GM12801 (cell line): ENCODE measurements around the gene OR2A25.

ENCODE experiments used
- TF ChIP-seq, protein P1 (sequence below): IDR thresholded peaks from one replicate; pipeline ENCODE4 v1.5.1; 2011; ENCODE audit warnings: control low read depth; ENCODE audit not compliant: insufficient read length; ENCODE audit errors: extremely low read depth

The OR2A25 gene

DNA sequence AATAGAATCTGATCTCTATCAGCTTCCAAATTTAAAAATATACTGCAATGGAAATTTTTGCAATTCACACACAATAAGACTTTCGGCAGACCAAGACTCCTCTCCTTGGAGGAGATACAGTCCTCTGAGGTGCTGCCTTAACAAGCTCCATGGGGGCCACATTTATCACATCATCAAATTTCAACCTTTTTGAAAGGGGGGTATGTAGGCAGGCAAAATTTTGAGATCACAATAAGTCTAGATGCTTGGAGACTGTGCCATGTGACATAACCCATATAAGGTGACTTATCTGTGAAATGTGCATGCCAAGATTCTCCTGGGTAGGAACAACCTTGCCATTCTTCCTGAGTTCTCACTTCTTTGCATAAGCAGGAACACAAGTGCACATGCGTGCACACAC is 16.4 kb downstream of the OR2A25 start, which contains the start of gene OR2A12:
Gene OR2A12 (plus strand): TSS at position 301 of the 400 bp plus-strand sequence. CDS start 8,830 bp downstream, outside the sequence.
- TF ChIP-seq, protein P1, sequence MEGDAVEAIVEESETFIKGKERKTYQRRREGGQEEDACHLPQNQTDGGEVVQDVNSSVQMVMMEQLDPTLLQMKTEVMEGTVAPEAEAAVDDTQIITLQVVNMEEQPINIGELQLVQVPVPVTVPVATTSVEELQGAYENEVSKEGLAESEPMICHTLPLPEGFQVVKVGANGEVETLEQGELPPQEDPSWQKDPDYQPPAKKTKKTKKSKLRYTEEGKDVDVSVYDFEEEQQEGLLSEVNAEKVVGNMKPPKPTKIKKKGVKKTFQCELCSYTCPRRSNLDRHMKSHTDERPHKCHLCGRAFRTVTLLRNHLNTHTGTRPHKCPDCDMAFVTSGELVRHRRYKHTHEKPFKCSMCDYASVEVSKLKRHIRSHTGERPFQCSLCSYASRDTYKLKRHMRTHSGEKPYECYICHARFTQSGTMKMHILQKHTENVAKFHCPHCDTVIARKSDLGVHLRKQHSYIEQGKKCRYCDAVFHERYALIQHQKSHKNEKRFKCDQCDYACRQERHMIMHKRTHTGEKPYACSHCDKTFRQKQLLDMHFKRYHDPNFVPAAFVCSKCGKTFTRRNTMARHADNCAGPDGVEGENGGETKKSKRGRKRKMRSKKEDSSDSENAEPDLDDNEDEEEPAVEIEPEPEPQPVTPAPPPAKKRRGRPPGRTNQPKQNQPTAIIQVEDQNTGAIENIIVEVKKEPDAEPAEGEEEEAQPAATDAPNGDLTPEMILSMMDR = no peak

DNA sequence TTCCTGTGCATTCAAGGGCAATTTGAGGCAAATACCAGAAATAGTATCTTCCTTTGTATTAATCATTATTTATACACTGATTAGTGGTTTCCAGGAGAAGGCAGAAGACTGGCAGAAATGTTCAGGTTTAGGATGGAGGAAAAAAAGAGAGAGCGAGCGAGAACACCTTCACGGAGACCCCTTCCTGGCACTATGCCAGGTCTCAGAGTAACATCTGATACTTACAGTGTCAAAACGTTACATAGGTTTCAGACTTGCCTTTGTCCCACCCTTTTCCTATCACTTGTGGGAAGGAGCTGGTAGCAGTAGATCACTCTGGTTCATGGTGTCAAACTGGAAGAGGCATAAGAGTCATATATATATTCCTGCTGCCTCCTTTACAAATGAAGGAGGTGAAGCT is 17.1 kb downstream of the OR2A25 start:
- TF ChIP-seq, protein P1 = no peak

DNA sequence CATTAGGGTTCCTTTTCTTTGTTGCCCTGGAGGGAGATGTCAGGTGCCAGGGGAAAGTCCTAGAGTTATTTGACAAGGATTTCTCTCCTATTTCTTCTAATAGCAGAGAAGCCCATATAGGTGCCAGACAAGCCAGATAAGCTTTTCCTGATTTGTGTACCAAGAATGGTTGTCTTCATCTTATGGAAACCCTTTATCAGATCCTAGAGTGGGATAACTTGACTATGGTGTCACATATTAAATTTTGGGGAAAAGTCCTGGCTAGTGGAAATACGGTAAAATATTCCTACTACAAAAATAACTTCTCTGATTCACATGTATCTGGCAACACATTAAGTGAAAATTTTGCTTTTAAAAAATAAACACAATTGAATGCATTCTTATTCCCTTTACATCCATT is 17.6 kb downstream of the OR2A25 start:
- TF ChIP-seq, protein P1 = no peak

DNA sequence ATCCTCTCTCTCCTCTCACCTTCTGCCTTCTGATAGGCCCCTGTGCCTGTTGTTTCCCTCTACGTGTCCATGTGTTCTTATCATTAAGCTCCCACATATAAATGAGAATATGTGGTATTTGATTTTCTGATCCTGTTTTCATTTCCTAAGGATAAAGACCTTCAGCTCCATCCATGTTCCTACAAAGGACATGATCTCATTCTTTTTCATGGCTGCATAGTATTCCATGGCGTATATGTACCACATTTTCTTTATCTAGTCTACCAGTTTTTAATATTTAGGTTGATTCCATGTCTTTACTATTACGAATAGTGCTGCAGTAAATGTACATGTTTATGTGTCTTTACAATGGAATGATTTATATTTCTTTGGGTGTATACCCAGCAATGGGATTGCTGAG is 21.1 kb downstream of the OR2A25 start:
- TF ChIP-seq, protein P1 = no peak

DNA sequence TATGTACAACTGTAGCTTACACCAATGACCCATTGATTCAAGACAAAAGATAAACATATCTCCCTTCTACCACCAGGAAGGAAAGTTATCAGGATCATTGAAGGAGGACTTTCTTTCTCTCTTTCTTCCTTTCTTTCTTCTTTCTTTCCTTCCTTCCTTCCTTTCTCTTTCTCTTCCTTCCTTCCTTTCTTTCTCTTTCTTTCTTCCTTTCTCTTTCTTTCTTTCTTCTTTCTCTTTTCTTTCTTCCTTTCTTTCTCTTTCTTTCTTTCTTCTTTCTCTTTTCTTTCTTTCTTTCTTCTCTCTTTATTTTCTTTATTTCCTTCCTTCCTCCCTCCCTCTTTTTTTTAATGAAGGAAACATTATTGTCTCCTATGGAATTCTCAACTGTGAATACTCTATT is 29.2 kb downstream of the OR2A25 start:
- TF ChIP-seq, protein P1 = no peak

DNA sequence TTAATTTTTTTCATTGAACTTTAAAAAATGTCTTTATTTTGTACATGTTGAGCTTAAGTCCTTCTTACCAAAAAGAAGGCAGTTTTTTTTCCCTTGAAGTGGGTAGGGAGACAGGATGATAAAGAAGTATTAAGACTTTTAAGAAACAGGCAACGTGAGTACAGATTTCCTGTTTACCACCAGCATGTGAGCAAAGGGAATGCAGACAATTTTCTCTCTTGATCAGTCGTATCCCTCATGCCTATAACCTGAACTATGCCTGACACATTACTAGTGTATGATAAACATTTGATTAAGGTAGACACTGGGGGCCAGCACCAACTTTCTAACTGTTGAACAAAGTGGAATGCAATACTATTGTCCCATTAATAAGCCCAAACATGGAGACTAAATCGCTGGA is 31.0 kb downstream of the OR2A25 start:
- TF ChIP-seq, protein P1 = no peak

DNA sequence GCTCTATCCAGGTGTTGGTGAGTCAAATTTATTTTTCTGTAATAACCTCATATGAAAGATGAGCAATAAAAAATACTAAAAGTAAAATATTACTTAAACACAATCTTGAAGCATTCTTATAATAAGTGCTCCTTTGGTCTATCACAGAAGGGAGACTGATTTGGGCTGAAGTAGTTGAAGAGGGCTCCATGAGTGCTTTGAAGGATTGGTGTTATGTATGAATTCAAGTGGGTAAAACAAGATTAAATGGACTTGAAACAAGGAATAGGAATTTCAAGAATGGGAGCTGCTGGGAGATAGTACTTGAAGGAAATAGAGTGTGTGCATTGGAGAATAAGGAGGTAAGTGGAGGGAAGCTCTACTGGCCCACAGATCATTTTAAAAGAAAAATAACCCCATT is 32.4 kb downstream of the OR2A25 start:
- TF ChIP-seq, protein P1 = no peak

DNA sequence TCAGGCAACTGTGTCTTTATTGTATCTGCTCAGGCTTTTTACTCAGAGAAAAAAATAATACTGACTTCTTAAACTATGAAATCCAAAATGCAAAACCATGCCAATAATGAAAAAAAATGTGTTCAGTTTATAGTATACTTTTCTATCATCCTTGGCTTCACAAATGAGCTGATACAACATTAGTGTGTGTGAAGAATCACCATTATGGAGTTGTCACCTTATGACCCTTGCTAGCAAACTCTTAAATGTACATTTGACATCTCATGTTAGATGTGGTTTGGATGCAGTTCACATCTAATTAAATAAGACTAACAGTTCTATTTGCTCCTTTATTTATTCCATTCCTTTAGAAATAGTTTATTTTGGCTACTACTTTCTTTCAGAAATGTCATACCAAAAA is 35.6 kb downstream of the OR2A25 start:
- TF ChIP-seq, protein P1 = no peak
